GM21825 (cell line): ENCODE measurements around the gene OCIAD2.
"Not testable (repeated sequence)": the region's sequence is repeated elsewhere in the genome, so short reads cannot be mapped to it uniquely, and the experiment has no call there.

Experiments
- ATAC-seq: cut with Tn5 transposase; IDR thresholded peaks from one replicate; pipeline ENCODE4 v1.9.1; 2021; ENCODE audit warnings: mild to moderate bottlenecking, moderate library complexity; ENCODE audit not compliant: unreplicated experiment

The OCIAD2 gene

GRCh38 chr4:48854982-48855381 lies 51.6 kb downstream of the OCIAD2 start:
- ATAC-seq: no peak

GRCh38 chr4:48854395-48854683 lies 52.2 kb downstream of the OCIAD2 start:
- ATAC-seq: no peak

GRCh38 chr4:48853604-48854394 lies 52.8 kb downstream of the OCIAD2 start:
- ATAC-seq: no peak

DNA sequence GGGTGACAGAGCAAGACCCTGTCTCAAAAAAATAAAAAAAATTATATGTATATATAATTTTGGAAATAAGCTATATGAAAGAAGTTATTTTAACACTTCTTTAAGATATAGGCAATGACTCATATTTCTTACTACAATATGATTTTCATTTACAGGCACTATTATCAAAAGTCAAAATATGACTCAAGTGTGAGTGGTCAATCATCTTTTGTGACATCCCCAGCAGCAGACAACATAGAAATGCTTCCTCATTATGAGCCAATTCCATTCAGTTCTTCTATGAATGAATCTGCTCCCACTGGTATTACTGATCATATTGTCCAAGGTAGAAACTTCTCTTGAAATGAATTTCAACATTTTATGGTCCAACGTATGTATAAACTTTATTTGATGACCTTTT lies 54.9 kb downstream of the OCIAD2 start:
- no peak for ATAC-seq

DNA sequence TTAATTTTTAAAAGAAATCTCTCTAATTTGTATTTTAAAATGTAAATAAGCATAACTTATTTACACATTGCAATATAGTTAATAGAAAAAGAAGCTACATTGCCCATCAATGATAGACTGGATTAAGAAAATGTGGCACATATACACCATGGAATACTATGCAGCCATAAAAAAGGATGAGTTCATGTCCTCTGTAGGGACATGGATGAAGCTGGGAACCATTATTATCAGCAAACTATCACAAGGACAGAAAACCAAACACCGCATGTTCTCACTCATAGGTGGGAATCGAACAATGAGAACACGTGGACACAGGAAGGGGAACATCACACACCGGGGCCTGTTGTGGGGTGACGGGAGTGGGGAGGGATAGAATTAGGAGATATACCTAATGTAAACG lies 57.8 kb downstream of the OCIAD2 start:
- not testable (repeated sequence) for ATAC-seq

DNA sequence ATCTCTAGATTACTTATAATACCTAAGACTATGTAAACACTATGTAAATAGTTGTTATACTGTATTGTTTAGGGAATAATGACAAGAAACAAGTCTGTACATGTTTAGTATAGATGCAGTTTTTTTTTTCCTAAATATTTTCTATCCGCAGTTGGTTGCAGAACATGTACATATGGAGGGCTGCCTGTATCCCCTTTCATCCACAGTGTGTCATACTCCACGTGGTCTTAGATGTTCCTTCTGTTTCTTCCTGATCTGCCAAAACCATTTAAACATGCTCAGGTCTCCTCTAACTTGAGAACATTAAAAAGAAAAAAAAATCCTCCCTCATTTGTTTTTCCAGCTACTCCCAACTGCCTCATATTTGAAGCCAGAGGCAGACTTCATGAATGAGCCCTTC lies 61.7 kb downstream of the OCIAD2 start:
- no peak for ATAC-seq

DNA sequence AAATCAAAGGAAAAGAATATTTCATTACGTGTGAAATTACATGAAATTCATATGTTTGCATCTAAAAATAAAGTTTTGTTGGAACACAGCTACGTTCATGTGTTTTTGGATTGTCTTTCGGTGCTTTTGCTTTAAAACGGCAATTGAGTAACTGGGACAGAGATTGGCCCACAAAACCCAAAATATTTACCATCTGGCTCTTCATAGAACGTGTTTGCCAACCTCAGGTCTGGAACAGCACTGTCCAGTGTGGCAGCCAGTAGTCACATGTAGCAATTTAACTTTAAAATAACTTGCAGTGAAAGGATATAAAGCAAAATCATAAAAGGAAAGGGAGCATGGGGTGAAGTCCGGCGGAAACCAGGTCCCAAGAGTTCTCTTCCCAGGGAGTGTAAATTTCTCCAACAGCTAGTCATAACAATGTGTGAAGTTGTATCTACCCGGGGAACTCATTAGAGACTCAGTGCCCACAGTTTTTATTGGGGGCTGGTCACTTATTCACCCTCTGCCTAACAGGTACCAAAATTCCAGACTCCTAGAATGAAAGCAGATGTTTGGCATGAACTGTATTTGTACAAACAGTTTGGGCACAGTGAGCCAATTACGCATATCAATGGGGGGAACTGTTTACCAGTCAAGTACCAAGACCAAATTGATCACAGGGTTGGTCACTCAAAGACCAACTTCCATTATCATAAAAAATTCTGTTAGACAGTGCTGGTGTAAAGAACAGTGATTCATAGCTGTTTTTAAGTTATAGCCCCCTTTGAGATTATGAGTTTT lies 65.3 kb downstream of the OCIAD2 start:
- ATAC-seq: no peak

GRCh38 chr4:48836658-48837057 lies 69.9 kb downstream of the OCIAD2 start:
- no peak for ATAC-seq
